ENCODE results near the gene COL6A1. TPM values are rescaled to one million over a fixed set of nuclear protein-coding genes. Genes with fewer than 3 reads are reported as not detected.

Gene COL6A1
- total RNA-seq, 1 experiment from 2014 or later = 87.5 TPM

GRCh38 chr21:46006547-46007491 lies 25.2 kb downstream of the COL6A1 start:
- Histone ChIP-seq H3K27me3 (ENCODE audit: insufficient read depth, low read length) (no peaks in the 10 kb centered on the region), H3K79me2 (ENCODE audit: insufficient read depth, low read length) (no peaks in the 10 kb centered on the region), H2AFZ (ENCODE audit: low read depth, low read length, poor library complexity, severe bottlenecking) (no peak overlapping the region), H3K4me3 (replicated peaks in 1 of 2; ENCODE audit: low read depth in 1 of 2, low read length in 2 of 2) (no peak overlapping the region), H3K4me1 (ENCODE audit: control insufficient read depth in 1 of 2, insufficient read depth in 2 of 2, low read length in 2 of 2) (peaks cover 2 to 9% of the 10 kb centered on the region in 2 experiments; a peak in 2 of 4 replicates), H3K27ac (ENCODE audit: low read depth, low read length) (peak overlapping the region; percentile 43; the same call in 1 of the 2 replicates), H4K20me1 (ENCODE audit: insufficient read depth) (no peaks in the 10 kb centered on the region), H3K9me3 (ENCODE audit: control insufficient read depth in 1 of 2, insufficient read depth in 1 of 2, low read depth in 1 of 2, low read length in 2 of 2) (no peaks in the 10 kb centered on the region), H3K9ac (ENCODE audit: low read length) (no peak overlapping the region), H3K4me2 (ENCODE audit: low read length) (peak overlapping the region; percentile 33; the same call in 1 of the 2 replicates), H3K9me2 (ENCODE audit: insufficient read depth) (no peaks in the 10 kb centered on the region), H3K36me3 (ENCODE audit: control insufficient read depth in 1 of 2, insufficient read depth in 2 of 2, low read length in 2 of 2) (no peaks in the 10 kb centered on the region; a peak in 1 of 4 replicates)
- TF ChIP-seq ZFX (IDR thresholded peaks at IDR 0.05) = peak; percentile 34; the same call in 1 of the 2 replicates
- TF ChIP-seq CBX3 (IDR thresholded peaks at IDR 0.05; ENCODE audit: low read depth) = no peak
- ATAC-seq (peak; percentile 39; the same call in 1 of the 2 replicates), DNase-seq (ENCODE audit: low read depth, low spot score) (no peak)
- ChIA-PET RAD21 (ENCODE audit: low non-redundant PET in 1 of 2, low total read pairs in 2 of 2, uncharacterized antibody in 2 of 2, unreplicated experiment in 2 of 2) (no interaction called here), CTCF (no interaction called here), POLR2A (no interaction called here)
- intact Hi-C loops (cut with micrococcal nuclease) = no loop called here
- no TSS peak for BruUV-seq (replicated peaks)

DNA sequence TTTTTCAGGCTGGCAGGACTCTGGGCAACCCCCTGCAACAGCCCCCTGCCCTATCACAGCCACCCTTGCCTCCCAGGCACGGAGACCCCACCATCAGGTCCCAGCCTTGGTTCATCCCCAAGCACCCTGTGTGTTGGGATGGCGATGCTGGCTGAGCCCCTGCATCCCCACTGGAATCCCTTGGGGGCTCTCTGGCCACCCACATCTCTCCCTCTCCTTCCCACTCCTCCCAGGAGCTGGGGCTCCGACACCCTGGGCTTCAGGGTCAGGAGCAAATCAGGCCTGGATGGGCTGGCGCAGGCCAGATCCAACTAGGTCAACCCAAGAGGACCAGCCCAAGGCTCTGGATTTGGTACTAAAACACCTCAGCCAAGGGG lies 25.9 kb downstream of the COL6A1 start:
- Histone ChIP-seq H4K20me1 (ENCODE audit: insufficient read depth) (no peaks in the 10 kb centered on the region), H3K79me2 (ENCODE audit: insufficient read depth, low read length) (no peaks in the 10 kb centered on the region), H3K36me3 (ENCODE audit: control insufficient read depth in 1 of 2, insufficient read depth in 2 of 2, low read length in 2 of 2) (no peaks in the 10 kb centered on the region), H3K4me3 (replicated peaks in 1 of 2; ENCODE audit: low read depth in 1 of 2, low read length in 2 of 2) (no peak overlapping the region), H3K27me3 (ENCODE audit: insufficient read depth, low read length) (peaks cover under 1% of the 10 kb centered on the region; the same call in 1 of the 2 replicates), H2AFZ (ENCODE audit: low read depth, low read length, poor library complexity, severe bottlenecking) (no peak overlapping the region), H3K27ac (ENCODE audit: low read depth, low read length) (no peak overlapping the region), H3K4me2 (ENCODE audit: low read length) (no peak overlapping the region), H3K9me2 (ENCODE audit: insufficient read depth) (no peaks in the 10 kb centered on the region), H3K9ac (ENCODE audit: low read length) (no peak overlapping the region), H3K9me3 (ENCODE audit: control insufficient read depth in 1 of 2, insufficient read depth in 1 of 2, low read depth in 1 of 2, low read length in 2 of 2) (no peaks in the 10 kb centered on the region), H3K4me1 (ENCODE audit: control insufficient read depth in 1 of 2, insufficient read depth in 2 of 2, low read length in 2 of 2) (peaks cover 2 to 9% of the 10 kb centered on the region in 2 experiments; a peak in 2 of 4 replicates)
- DNase-seq (ENCODE audit: low read depth, low spot score) (no peak), ATAC-seq (no peak)
- ChIA-PET CTCF (no interaction called here), RAD21 (ENCODE audit: low non-redundant PET in 1 of 2, low total read pairs in 2 of 2, uncharacterized antibody in 2 of 2, unreplicated experiment in 2 of 2) (no interaction called here), POLR2A (no interaction called here)
- BruUV-seq (replicated peaks) = no TSS peak
- intact Hi-C loops (cut with micrococcal nuclease) = no loop called here
- TF ChIP-seq JUND (IDR thresholded peaks at IDR 0.05) (no peak), TCF7L2 (IDR thresholded peaks at IDR 0.05; ENCODE audit: borderline replicate concordance, extremely low read depth, insufficient read depth, insufficient read length) (no peak), EZH2phosphoT487 (IDR thresholded peaks at IDR 0.05; ENCODE audit: borderline replicate concordance) (no peak), ZNF274 (IDR thresholded peaks at IDR 0.05; ENCODE audit: low read depth, low read length) (no peak), YY1 (IDR thresholded peaks at IDR 0.05; ENCODE audit: extremely low read depth, insufficient replicate concordance, low read depth, low read length) (no peak)
- TF ChIP-seq, protein P1, sequence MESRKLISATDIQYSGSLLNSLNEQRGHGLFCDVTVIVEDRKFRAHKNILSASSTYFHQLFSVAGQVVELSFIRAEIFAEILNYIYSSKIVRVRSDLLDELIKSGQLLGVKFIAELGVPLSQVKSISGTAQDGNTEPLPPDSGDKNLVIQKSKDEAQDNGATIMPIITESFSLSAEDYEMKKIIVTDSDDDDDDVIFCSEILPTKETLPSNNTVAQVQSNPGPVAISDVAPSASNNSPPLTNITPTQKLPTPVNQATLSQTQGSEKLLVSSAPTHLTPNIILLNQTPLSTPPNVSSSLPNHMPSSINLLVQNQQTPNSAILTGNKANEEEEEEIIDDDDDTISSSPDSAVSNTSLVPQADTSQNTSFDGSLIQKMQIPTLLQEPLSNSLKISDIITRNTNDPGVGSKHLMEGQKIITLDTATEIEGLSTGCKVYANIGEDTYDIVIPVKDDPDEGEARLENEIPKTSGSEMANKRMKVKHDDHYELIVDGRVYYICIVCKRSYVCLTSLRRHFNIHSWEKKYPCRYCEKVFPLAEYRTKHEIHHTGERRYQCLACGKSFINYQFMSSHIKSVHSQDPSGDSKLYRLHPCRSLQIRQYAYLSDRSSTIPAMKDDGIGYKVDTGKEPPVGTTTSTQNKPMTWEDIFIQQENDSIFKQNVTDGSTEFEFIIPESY (IDR thresholded peaks at IDR 0.05; ENCODE audit: extremely low read depth, insufficient replicate concordance, low read length) = no peak
- TF ChIP-seq, protein P2, sequence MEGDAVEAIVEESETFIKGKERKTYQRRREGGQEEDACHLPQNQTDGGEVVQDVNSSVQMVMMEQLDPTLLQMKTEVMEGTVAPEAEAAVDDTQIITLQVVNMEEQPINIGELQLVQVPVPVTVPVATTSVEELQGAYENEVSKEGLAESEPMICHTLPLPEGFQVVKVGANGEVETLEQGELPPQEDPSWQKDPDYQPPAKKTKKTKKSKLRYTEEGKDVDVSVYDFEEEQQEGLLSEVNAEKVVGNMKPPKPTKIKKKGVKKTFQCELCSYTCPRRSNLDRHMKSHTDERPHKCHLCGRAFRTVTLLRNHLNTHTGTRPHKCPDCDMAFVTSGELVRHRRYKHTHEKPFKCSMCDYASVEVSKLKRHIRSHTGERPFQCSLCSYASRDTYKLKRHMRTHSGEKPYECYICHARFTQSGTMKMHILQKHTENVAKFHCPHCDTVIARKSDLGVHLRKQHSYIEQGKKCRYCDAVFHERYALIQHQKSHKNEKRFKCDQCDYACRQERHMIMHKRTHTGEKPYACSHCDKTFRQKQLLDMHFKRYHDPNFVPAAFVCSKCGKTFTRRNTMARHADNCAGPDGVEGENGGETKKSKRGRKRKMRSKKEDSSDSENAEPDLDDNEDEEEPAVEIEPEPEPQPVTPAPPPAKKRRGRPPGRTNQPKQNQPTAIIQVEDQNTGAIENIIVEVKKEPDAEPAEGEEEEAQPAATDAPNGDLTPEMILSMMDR (IDR thresholded peaks at IDR 0.05 in 2 of 3, conservative IDR thresholded peaks at IDR 0.05 in 1 of 3; ENCODE audit: borderline replicate concordance in 1 of 3, insufficient read depth in 1 of 3, low read depth in 2 of 3, low read length in 2 of 3) = no peak
